HG03442 (cell line): ENCODE measurements around the gene SENP1.
"Not testable (repeated sequence)": the region's sequence is repeated elsewhere in the genome, so short reads cannot be mapped to it uniquely, and the experiment has no call there.

Source experiments
- ATAC-seq: cut with Tn5 transposase; IDR thresholded peaks from one replicate; pipeline ENCODE4 v1.9.1; 2021; ENCODE audit warnings: mild to moderate bottlenecking, moderate library complexity; ENCODE audit not compliant: unreplicated experiment

SENP1 gene

DNA sequence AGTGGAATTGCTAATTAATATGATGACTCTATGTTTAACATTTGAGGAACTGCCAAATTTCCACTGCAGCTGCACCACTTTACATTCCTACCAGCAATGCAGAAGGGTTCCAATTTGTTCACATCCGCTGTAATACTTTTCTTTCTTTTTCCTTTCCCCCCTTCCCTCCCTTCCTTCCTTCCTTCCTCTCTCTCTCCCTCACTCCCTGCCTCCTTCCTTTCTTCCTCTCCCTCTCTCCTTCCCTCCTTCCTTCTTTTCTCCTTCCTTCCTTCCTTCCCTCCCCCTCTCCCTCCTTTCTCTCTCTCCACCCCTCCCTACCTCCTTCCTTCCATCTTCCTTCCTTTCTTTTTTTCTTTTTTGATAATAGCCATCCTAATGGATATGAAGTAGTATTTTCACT, 10.1 kb upstream of the SENP1 start:
- no peak for ATAC-seq

DNA sequence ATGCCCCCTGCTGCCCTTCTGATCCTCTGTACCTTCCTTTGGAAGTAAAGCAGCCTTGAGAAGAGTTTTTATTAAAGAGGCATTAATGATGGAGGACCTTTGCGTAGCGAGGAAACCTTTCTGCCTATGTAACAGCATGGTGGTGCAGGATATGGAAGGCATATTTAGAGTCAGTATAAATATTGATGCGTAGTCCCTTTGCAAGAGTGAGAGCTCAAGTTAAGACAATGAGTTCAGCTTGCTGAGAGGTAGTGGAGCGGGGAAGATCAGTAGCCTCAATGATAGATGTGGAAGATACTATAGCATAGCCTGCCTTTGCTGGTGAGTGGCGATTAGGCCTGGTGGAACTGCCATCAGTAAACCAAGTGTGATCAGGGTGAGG, 5.4 kb upstream of the SENP1 start:
- ATAC-seq = not testable (repeated sequence)

DNA sequence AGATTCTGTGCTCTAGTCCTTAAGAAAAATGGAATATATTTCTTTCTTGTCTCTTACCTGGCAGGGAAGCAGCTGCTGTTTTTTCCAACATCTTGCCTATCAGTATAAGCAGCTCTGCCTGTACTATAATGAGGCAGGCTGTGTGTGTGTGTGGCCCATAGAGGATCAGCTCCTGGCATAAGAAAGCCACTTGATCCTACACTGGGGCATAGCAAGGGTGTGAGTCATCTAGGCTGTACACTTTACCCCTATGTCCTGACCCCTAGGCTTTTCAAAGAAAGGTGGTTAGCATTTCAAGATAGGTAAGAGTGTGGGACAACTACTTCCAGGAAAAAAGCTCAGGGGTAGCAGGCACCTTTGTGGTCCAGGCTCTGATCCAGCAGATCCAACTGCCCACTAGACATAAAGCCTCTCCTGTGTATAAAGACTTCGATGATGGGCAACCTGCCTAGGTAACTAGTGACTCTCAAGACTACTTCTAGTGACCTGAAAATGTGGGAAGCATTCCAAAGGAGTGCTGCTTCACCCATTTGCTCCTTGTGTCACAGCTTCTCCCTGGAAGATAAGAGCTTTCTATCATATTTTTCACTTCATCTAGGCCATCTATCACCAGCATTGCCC, 4.9 kb upstream of the SENP1 start:
- ATAC-seq = no peak

DNA sequence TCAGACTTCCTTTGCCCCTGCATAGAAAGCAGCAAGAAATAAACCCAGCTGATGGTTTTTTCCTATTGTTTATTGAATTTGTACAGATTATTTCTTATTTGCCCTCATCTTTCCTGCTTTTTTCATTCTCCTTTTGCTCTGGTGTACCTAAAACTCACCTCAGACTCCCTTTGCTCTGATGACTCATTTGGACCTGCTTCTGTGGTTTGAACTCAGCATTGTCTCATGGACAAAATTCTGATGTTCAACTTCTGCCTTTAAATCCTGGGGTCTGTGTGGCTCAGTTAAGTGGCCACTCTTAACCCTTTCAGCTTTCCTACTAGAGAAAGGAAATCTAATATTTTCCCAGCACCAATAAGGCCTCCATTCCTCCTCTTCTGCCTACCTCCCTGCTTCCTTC, 3.5 kb upstream of the SENP1 start:
- no peak for ATAC-seq

DNA sequence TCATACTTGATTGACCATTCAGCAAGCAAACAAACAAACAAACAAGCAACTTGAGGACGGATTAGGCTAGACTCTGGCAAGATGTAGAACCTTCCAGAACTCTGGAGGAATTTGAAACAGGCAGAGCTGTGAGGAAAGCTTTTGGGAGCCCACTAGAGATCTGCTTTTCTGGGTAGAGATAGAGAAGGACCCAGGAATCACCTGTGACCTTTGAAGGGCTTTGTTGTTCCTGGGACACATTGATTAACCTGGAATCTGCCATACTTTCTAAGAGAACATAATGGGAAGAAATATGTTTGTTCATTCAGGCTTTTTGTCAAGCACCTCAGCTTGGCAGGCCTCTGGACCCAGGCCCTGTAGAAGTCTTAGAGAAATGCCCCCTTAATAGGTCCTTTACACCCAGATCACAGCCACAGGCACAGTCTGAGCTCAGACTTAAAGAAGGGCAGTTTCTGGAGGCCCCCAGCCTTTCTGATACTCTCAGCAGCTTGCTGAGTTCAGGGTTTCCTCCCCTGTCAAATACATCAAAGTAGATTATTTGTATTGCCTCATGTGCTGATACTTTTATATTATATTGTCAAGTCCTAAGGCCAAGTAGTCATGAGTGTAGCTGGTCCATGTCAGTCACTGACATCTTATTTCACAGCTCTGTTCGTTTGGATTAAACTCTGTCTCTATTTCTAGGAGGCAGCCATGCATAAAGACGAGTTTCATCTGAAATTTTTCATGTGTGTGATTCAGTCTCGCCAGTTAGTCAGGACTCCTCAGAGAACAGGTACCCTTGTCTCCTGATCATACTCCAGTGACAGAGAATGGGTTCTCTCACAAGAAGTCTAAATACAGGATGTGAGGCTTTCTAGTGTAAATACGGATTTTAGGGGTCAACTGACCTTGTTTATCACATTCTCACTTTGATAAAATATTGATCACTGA, 1.1 kb upstream of the SENP1 start:
- no peak for ATAC-seq

DNA sequence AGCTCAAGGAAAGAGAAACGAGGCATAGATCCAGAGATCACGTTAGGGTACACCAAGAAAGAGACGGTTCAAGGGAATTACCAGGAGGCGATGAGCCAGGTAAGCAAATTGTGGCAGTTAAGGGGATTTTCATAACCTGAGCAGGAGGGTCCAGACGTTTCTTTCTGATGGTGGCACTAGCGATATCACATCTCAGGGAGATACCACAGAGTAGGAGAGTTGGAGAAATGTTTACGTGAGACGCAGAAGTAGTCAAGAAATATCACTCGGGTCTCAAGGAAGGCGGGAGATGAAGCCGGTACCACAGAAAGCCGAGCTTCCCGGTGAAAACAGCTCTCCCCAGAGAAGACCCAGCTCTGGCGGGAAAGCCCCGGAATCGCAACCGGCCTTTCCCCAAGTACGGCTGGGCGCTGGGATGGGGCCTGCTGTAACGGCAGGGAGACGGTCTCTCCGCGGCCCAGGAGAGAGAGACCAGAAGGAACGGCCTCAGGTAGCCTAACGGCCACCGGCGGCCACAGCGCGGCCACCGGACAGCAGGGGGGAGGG, 485 bp downstream of the SENP1 start:
- peak; percentile 25 for ATAC-seq

DNA sequence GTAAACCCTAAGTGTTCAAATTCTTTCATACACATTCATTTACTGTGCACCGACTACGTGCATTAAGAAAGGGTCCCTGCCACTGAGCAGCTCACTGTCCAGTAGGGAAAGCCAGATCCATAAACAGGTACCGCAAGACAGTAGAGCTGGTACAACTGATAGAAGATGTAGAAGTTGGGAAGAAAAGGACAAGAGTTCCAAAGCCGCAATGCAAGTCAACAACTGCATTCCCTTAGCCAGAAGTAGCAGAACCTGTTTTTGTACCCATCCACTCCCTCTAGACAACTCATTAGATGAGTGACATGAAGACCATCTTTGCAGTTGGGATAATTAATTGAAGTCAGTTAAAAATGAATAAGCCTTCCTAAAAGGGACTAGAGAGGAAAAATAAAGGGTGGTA, 1.3 kb downstream of the SENP1 start:
- ATAC-seq = no peak

DNA sequence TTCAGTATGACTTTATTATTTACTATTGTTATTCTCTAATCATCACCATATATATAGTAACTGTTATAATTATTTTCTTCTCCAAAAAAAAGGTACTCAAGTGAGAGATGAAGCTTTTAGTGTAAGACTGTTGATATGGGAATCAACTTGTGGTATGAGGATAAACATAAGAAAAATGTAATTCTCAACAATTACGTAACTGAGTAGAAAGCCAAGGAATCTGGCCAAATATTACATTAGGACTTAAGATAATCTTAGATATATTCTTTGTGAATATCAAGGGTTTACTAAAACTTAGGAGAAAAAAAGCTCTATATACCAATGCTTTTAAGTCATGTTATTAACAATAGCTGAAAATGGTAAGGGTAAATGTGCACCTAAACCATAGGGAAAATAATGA, 13.3 kb downstream of the SENP1 start:
- ATAC-seq = no peak

DNA sequence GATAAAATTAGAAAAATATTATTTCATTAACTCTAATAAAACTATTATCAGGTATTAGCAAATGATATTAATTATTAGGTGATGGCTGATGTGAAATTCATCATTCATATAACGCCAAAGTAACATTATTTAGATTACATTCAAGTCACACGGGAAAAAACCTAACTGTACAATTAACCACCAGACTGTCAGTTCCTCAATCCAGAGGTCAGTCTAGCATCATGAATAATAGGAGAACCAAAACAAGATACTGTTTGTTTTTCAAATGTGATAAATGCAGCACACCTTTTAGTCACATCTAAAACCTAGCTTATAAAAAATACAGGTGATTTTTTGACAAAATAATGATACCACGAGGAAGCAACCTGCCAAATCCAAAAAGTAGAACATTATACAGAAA, 19.6 kb downstream of the SENP1 start:
- ATAC-seq = no peak

DNA sequence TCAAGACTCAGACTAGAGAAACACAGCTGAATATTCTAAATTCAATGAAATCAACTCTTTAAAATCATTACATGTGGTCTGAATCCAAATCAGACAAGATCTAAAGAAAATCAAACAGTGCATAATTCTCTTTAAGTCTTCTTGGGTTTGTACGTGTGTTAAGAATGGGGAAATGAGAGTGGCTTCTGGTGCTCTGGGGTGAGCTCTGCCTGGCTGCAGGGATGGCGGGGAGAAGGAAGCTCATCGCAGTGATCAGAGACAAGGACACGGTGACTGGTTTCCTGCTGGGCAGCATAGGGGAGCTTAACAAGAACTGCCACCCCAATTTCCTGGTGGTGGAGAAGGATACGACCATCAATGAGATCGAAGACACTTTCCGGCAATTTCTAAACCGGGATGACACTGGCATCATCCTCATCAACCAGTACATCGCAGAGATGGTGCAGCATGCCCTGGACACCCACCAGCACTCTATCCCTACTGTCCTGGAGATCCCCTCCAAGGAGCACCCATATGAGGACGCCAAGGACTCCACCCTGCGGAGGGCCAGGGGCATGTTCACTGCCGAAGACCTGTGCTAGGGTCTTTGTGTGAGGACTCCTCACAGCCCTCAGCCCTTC, 20.9 kb downstream of the SENP1 start:
- no peak for ATAC-seq

DNA sequence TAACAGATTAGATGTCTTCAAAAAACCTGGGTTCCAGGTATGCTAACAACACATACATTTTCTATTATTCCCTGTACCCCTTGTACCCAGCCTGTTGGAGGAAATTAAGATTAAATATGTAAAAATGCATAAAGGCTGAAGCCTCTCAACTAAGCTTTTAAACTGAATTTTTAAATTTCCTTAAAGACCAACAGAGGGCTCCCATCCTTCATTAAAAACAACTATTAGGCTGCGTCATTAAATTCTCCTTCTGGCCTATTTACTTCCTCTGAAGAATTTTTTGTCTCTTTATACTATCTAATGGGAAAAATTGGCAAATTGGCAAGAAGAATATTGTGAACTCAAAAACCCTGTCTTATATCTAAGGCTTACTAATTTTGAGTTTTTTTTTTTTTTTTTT, 21.8 kb downstream of the SENP1 start:
- ATAC-seq = no peak

DNA sequence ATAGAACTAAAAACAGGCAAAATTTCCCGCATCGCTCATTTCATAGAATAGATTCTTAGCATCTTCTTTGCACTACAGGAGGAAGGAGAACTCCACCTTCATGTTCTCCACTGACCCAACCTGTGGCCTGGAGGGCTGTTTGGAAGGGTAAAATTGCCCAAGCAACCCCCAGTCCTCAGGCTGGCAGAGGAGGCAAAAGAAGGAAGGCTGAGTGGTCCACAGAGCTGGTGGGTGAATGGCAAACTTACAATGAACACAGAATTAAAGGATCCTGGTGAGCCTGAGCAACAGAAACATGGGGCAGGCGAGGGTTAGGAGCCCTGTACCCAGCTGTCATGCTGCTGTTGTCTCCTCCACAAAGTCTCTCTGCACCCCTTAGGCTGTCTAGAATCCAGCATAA, 25.1 kb downstream of the SENP1 start:
- no peak for ATAC-seq

DNA sequence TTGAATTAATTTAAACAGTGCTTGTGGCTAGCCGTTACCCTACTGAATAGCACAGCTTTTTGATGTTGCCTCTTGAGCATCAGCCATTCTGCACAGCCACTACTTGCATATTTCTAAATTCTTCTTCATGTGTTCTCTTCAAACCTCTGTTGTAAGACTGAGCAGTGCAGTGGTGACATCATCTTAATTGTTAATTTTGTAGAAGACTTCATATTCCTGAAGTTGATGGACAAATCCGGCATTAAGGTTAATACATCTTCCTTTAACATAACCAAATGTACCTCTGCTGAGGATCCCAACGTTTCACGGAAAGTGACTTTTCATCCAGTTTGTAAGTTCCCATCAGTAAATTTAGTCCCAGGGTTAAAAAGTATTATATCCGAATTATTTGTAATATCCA, 25.6 kb downstream of the SENP1 start:
- no peak for ATAC-seq

DNA sequence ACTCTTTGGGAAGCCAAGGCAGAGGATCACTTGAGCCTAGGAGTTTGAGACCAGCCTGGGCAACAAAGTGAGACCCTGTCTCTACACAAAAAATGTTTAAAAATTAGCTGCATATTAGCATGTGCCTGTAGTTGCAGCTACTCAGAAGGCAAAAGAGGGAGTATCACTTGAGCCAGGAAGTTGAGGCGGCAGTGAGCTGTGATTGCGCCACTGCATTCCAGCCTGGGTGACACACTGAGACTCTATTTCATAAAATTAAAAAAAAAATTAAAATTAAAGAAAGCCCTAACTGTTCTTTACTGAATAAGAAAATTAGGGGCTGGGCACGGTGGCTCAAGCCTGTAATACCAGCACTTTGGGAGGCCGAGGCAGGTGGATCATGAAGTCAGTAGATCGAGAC, 27.0 kb downstream of the SENP1 start:
- ATAC-seq = no peak

DNA sequence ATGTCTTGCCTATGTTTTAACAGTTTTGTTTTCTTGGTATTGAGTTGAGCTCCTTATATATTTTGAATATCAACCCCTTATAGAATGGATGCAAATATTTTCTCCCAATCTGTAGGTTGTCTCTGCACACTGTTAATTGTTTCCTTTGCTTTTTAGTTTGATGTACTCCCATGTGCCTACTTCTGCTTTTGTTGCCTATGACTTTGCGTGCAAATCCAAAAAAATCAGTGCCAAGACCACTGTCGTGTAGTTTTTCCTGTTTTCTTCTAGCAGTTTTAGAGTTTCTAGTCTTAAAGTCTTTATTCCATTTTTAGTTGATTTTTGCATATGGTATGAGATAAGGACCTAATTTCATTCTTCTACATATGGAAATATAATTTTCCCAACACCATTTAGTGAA, 28.8 kb downstream of the SENP1 start:
- no peak for ATAC-seq

DNA sequence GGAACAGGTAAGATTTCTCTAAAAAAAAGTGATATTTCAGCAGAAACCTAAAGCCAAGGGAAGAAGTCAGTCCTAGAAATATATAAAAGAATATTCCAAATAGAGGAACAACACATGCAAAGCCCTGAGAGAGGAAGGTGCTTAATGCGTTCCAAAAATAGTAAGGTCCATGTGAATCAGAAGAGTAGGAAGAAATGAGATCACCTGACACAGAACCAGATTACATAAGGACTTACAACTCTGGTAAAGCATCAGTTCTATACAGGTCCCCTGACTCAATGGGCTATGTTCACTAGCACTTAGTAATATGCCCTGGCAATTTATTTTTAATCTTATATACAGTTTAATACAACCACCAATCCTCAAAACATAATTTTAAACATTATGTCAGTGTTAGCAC, 30.0 kb downstream of the SENP1 start:
- no peak for ATAC-seq

DNA sequence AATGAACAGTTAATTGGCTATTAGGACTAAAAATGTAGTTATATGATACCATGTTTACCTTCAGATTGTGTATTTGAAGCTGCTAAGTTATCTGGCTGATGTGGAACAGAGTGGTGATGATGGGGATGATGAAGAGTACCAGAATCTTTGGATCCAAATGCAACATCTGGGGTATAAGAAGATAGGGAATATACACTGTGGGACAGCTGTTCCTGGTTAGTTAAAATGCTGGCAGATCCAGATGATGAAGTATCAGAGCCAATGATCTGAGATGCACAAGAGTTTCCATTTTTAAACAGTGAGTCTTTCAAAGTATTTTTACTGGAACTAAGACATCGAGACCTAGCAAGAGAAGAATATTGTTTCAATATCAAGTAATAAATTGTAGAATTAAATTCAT, 31.6 kb downstream of the SENP1 start:
- ATAC-seq = no peak

DNA sequence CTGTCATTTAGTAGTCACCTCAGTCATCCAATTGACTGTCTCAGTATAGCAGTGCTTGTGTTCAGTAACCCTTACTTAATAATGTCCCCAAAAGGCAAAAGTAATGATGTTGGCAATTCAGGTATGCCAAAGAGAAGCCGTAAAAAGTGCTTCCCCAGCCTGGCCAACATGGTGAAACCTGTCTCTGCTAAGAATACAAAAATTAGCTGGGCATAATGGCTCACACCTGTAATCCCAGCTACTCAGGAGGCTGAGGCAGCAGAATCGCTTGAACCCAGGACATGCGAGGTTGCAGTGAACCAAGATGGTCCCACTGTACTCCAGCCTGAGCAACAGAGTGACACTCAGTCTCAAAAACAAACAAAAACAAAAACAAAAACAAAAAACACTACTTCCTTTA, 33.6 kb downstream of the SENP1 start:
- ATAC-seq = no peak

DNA sequence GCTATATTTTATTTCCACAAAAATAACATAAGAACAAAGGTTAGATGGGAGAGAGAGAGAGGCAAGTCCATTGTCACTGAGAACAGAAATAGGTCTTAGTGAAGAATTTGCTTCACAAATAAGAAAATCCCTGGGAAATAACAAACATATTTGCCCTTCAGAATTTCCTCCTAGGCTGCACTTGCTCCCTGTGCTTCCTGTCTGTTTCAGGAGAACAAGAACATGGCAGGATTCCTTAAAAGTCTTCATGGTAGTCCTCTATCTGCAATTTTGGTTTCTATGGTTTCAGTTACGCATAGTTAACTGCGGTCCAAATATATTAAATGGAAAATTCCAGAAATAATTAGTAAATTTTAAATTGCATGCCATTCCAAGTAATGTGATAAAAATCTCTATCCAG, 34.1 kb downstream of the SENP1 start:
- no peak for ATAC-seq

DNA sequence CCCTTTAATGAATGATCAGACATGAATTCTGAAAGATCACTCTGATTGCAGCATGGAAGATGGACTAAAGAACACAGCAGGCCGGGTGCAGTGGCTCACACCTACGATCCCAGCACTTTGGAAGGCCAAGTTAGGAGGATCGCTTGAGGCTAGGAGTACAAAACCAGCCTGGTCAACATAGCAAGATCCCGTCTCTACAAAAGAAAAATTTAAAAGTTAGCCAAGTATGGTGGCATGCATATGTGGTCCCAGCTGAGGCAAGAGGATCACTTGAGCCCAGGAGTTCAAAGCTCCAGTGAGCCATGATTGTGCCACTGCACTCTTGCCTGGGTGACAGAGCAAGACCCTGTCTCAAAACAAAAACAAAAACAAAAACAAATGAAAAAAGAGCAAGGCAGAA, 35.1 kb downstream of the SENP1 start:
- no peak for ATAC-seq

DNA sequence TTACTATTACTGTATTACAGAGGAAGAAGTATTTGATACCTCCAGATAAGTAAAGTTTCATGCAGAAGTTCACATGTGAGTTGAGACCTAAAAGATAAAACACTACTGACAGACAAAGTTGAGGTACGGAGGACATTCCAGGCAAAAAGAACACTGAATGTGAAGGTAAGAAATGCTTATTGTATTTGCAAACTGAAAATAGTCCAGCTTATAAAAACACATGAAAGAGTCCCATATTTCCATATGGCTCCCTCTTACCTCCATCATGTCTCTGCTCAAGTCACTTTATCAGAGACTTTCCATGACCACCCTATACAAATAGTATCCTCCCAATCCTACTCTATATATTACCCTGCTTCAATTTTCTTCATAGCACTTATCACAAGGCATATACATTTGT, 35.8 kb downstream of the SENP1 start:
- no peak for ATAC-seq

DNA sequence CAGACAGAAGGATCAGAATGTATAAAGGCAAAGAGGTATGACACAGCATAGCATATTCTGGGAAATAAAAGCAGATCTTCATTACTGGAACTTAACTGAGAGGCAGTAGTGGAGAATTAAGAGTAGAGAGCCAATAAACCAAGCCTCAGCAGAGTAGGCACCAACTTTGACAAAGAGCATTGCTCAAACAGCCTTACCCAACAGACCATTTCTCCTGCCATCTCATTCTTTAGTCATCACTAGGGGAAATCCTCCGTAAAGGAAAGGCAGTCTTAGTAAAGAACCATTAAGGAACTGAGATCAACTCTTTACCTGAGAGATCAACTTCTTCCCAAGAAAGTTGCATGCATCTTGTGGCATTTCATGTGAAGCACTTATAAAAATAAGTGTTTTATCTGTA, 36.6 kb downstream of the SENP1 start:
- no peak for ATAC-seq
